A549 (cell line): ENCODE results near the gene HRH1. TPM values are rescaled to one million over a fixed set of nuclear protein-coding genes. Genes with fewer than 3 reads are reported as not detected.

Experiments used
- ATAC-seq, 2 experiments: fragments of 200-7000 bp in 1 of 2; fragments of >200 bp in 1 of 2; cut with Nextera tagmentation in 1 of 2; cut with Tn5 transposase in 1 of 2; 3 replicates each; pipeline versions ENCODE4 v1.8.0 to v1.9.1; 2018 to 2020; ENCODE audit warnings: mild to moderate bottlenecking in 1 of 2, moderate library complexity in 1 of 2
- CTCF ChIA-PET: fragments of 300-600 bp; sonication (Branson Sonifier 250); formaldehyde crosslinking; extraction: SDS; loops from one replicate; lab custom pipeline; 2021; ENCODE audit warnings: antibody characterized with exemption, inconsistent platforms; lab: Yijun Ruan, JAX
- POLR2A ChIA-PET: fragments of 350-600 bp; formaldehyde crosslinking; extraction: SDS; loops from one replicate; lab custom pipeline; 2021; ENCODE audit warnings: antibody characterized with exemption, inconsistent platforms; lab: Yijun Ruan, JAX
- DNase-seq, 2 experiments: peaks; one replicate each; pipeline versions ENCODE4 v3.0.0 to v3.0.0-alpha.2; 2011 to 2016; ENCODE audit warnings: low read depth in 1 of 2, low spot score in 1 of 2
- FAIRE-seq: peaks from 2 replicates; lab custom pipeline; 2011; peaks lifted over from hg19 to GRCh38; lab: Jason Lieb, UNC
- H3K27ac ChIP-seq, 2 experiments: fragments of >200 bp; sonication (Bioruptor Twin); formaldehyde crosslinking; 3 replicates each; pipeline ENCODE4 v1.5.1; 2016 to 2017
- H3K4me1 ChIP-seq: fragments of >200 bp; sonication (Bioruptor Twin); formaldehyde crosslinking; 3 replicates; pipeline ENCODE4 v1.6.1; 2016
- H3K4me2 ChIP-seq: fragments of >200 bp; sonication (Bioruptor Twin); formaldehyde crosslinking; 3 replicates; pipeline ENCODE4 v1.6.1; 2016
- H3K4me3 ChIP-seq: fragments of >200 bp; sonication (Bioruptor Twin); formaldehyde crosslinking; 3 replicates; pipeline ENCODE4 v1.5.1; 2016
- H3K9me3 ChIP-seq: fragments of >200 bp; sonication (Bioruptor Twin); formaldehyde crosslinking; 3 replicates; pipeline ENCODE4 v1.6.1; 2016
- BCL3 ChIP-seq: fragments of >200 bp; sonication (Bioruptor Twin); formaldehyde crosslinking; IDR thresholded peaks from 3 replicates; pipeline ENCODE4 v1.6.1; 2016
- EHMT2 ChIP-seq: fragments of 200-600 bp; sonication (generic); IDR thresholded peaks from 2 replicates; pipeline ENCODE4 v1.6.1; 2016; ENCODE audit warnings: antibody characterized with exemption, low read depth, mild to moderate bottlenecking, moderate library complexity
- ESRRA ChIP-seq: fragments of 150-350 bp; IDR thresholded peaks from 2 replicates; pipeline ENCODE4 v1.6.1; 2014; ENCODE audit warnings: mild to moderate bottlenecking, low read length, borderline replicate concordance
- FOSB ChIP-seq: fragments of 250-450 bp; sonication (Bioruptor Pico); IDR thresholded peaks from 2 replicates; pipeline ENCODE4 v1.5.0; 2020; ENCODE audit warnings: mild to moderate bottlenecking, moderate library complexity
- FOXS1 ChIP-seq: fragments of 250-450 bp; sonication (Bioruptor Pico); IDR thresholded peaks from 2 replicates; pipeline ENCODE4 v1.5.0; 2020; ENCODE audit warnings: mild to moderate bottlenecking, moderate library complexity
- HDAC2 ChIP-seq: fragments of 200-600 bp; sonication (generic); IDR thresholded peaks from 2 replicates; pipeline ENCODE4 v1.6.1; 2016
- HOXB13 ChIP-seq: fragments of 250-450 bp; sonication (Bioruptor Pico); IDR thresholded peaks from 2 replicates; pipeline ENCODE4 v1.5.0; 2020; ENCODE audit warnings: low read depth, mild to moderate bottlenecking, moderate library complexity
- KDM1A ChIP-seq: fragments of 200-600 bp; sonication (generic); IDR thresholded peaks from 2 replicates; pipeline ENCODE4 v1.6.1; 2016; ENCODE audit warnings: low read depth, mild to moderate bottlenecking
- KDM5A ChIP-seq: fragments of 200-600 bp; sonication (generic); IDR thresholded peaks from 2 replicates; pipeline ENCODE4 v1.6.1; 2016; ENCODE audit warnings: antibody characterized with exemption, mild to moderate bottlenecking
- MAZ ChIP-seq: fragments of 150-350 bp; IDR thresholded peaks from 2 replicates; pipeline ENCODE4 v1.6.1; 2014; ENCODE audit warnings: antibody characterized with exemption, low read depth, low read length, borderline replicate concordance
- MYC ChIP-seq: IDR thresholded peaks from 2 replicates; pipeline ENCODE4 v1.6.1; 2012; ENCODE audit warnings: mild to moderate bottlenecking, inconsistent platforms, low read length, improper control_type of control experiment, borderline replicate concordance
- NFE2L2 ChIP-seq: fragments of 150-350 bp; conservative IDR thresholded peaks from 2 replicates; pipeline ENCODE4 v1.6.1; 2014; ENCODE audit warnings: low read length
- NR3C1 ChIP-seq: fragments of >200 bp; sonication (Bioruptor Twin); formaldehyde crosslinking; IDR thresholded peaks from 3 replicates; pipeline ENCODE4 v1.6.1; 2017
- RARB ChIP-seq: fragments of 250-450 bp; sonication (Bioruptor Pico); IDR thresholded peaks from 2 replicates; pipeline ENCODE4 v1.8.0; 2021; ENCODE audit warnings: mild to moderate bottlenecking, moderate library complexity
- RCOR1 ChIP-seq: fragments of 150-350 bp; IDR thresholded peaks from 2 replicates; pipeline ENCODE4 v1.6.1; 2014; ENCODE audit warnings: antibody characterized with exemption, low read length, low read depth
- SMC3 ChIP-seq: fragments of >200 bp; sonication (Bioruptor Twin); formaldehyde crosslinking; IDR thresholded peaks from 3 replicates; pipeline ENCODE4 v1.6.1; 2018; ENCODE audit warnings: inconsistent platforms
- TP53 ChIP-seq: fragments of 250-450 bp; sonication (Bioruptor Pico); IDR thresholded peaks from 2 replicates; pipeline ENCODE4 v1.5.0; 2021; ENCODE audit warnings: mild to moderate bottlenecking, moderate library complexity
- ZFP36 ChIP-seq: fragments of 450-650 bp; IDR thresholded peaks from 2 replicates; pipeline ENCODE4 v1.6.1; 2014; ENCODE audit warnings: borderline replicate concordance; ENCODE audit not compliant: partially characterized antibody
- ZNF302 ChIP-seq: fragments of 250-450 bp; sonication (Bioruptor Pico); IDR thresholded peaks from 2 replicates; pipeline ENCODE4 v1.9.0; 2021; ENCODE audit warnings: inconsistent platforms, mild to moderate bottlenecking, moderate library complexity
- WGBS: methylation state at CpG from one replicate; pipeline ENCODE4 v1.1.6; 2017; ENCODE audit errors: missing lambda C conversion rate; 5-methylcytosine and 5-hydroxymethylcytosine counted together
- polyA plus RNA-seq, 4 experiments: library from polyadenylated mRNA; depleted of rRNA in 3 of 4; stranded (reverse); fragments of >200 nt; fragmentation: RNase III in 1 of 4; extraction: RNeasy Plus Mini Kit Qiagen cat#74134 plus additional on column Dnase treatment in 1 of 4; gene quantifications; 2 replicates in 3 of 4; 3 replicates in 1 of 4; pipeline ENCODE4 v1.2.3, GENCODE V29; 2011 to 2017
- TF ChIP-seq, protein P1 (sequence below): fragments of 450-650 bp; IDR thresholded peaks from 2 replicates; pipeline ENCODE4 v1.6.1; 2014; ENCODE audit warnings: antibody characterized with exemption
- TF ChIP-seq, protein P2 (sequence below): IDR thresholded peaks from 2 replicates; pipeline ENCODE4 v1.6.1; 2012

The HRH1 gene
- polyA plus RNA-seq, 2 of the 4 experiments (the other 2 are of a cell fraction): 4.2 TPM

DNA sequence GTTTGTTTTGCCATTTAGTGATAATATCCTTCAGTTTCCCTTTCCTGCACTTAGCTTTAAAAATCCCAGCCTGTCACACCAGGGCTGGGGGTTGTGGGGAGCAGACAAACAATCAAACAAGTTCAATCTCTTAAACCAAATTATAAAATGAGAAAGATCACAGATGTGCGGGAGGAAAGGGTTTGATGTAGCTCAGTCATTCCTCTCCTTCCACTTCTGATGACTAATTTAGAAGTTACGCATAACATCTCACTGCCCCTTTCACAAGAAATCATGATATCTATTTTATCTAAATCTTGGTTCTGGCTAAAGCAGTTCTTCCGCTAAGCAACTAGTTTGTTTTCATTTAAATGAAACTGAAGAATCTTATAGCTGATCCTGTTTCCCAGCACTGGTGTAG is 83.8 kb downstream of the HRH1 start:
- Histone ChIP-seq H3K4me1 (no peaks in the 10 kb centered on the region), H3K27ac (no peak overlapping the region), H3K4me2 (no peak overlapping the region), H3K4me3 (no peak overlapping the region), H3K9me3 (no peaks in the 10 kb centered on the region)
- TF ChIP-seq EHMT2: no peak
- TF ChIP-seq KDM1A: no peak
- TF ChIP-seq ZNF302 (CRISPR knock-in tag): no peak
- no peak for TF ChIP-seq ZFP36
- no peak for TF ChIP-seq TP53
- no peak for TF ChIP-seq BCL3
- no peak for TF ChIP-seq NFE2L2
- no peak for TF ChIP-seq MAZ
- TF ChIP-seq HOXB13 (CRISPR knock-in tag): no peak
- no peak for TF ChIP-seq SMC3
- no peak for TF ChIP-seq FOXS1
- CTCF ChIA-PET: interaction anchor here (0.6 to 4.9 kb wide), 6 partner anchors 28 to 353 kb away, joined by 3 to 86 read pairs (median 4); partner anchors contain the start of genes ATG7 and HRH1
- POLR2A ChIA-PET: interaction anchor here (1.0 kb wide), 1 partner anchor 34 kb away, joined by 3 read pairs; the partner anchor contains the start of gene ATG7
- FAIRE-seq (no peak), ATAC-seq (no peak), DNase-seq (no peak)
- 74% methylated on average over 3 of the region's 3 CpGs for WGBS

DNA sequence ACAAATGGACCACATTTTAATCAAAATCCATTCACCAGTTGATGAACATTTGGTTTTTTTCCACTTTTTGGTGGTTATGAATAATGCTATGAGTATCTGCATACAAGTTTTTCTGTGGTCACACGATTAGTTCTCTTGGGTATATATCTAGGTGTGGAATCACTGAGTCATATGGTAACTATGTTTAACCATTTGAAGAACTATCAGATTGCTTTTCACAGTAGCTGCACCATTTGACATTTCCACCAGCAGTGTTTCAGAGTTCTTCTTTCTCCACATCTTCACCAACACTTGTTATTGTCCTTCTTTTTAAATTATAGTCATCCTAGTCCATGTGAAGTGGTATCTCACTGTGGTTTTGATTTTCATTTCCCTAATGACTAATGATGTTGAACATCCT is 84.6 kb downstream of the HRH1 start:
- ATAC-seq: no peak
- no peak for FAIRE-seq
- no peak for TF ChIP-seq MAZ
- no peak for TF ChIP-seq HDAC2
- no peak for TF ChIP-seq NR3C1
- TF ChIP-seq, all 56 proteins: peak for 0
- Histone ChIP-seq H3K4me3 (no peak overlapping the region), H3K9me3 (no peaks in the 10 kb centered on the region), H3K4me1 (no peaks in the 10 kb centered on the region; the same call in 1 of the 3 replicates), H3K4me2 (no peak overlapping the region), H3K27ac (no peak overlapping the region)
- CTCF ChIA-PET: interaction anchor here (1.1 to 4.9 kb wide), 4 partner anchors 10 to 178 kb away, joined by 3 to 86 read pairs (median 4); no protein-coding TSS in a partner anchor
- 6% methylated on average over 1 of the region's 1 CpG for WGBS
- no peak for DNase-seq
- POLR2A ChIA-PET: no interaction called here

- 71% methylated on average over 1 of the region's 1 CpG for WGBS
- TF ChIP-seq HDAC2 (no peak), ESRRA (no peak), FOSB (no peak), RCOR1 (no peak), SMC3 (no peak), KDM5A (no peak)
- TF ChIP-seq, protein P1, sequence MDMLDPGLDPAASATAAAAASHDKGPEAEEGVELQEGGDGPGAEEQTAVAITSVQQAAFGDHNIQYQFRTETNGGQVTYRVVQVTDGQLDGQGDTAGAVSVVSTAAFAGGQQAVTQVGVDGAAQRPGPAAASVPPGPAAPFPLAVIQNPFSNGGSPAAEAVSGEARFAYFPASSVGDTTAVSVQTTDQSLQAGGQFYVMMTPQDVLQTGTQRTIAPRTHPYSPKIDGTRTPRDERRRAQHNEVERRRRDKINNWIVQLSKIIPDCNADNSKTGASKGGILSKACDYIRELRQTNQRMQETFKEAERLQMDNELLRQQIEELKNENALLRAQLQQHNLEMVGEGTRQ: no peak
- TF ChIP-seq, all 56 proteins: peak for 0
- FAIRE-seq: no peak
- no peak for ATAC-seq
- H3K4me3 ChIP-seq: no peak overlapping the region
- H3K4me2 ChIP-seq: no peak overlapping the region
- no peaks in the 10 kb centered on the region; the same call in 1 of the 3 replicates for H3K4me1 ChIP-seq
- CTCF ChIA-PET: interaction anchor here (1.1 to 6.7 kb wide), 4 partner anchors 9 to 179 kb away, joined by 3 to 45 read pairs (median 4); no protein-coding TSS in a partner anchor
- no peaks in the 10 kb centered on the region for H3K9me3 ChIP-seq
- H3K27ac ChIP-seq: no peak overlapping the region
- POLR2A ChIA-PET: no interaction called here
- DNase-seq: no peak
Observed at GRCh38 chr3:11239796-11240195, 85.5 kb downstream of the HRH1 start.

GRCh38 chr3:11240496-11240895 is 86.2 kb downstream of the HRH1 start:
- TF ChIP-seq FOXS1 (no peak), RCOR1 (no peak), RARB (CRISPR knock-in tag) (no peak), MYC (no peak)
- TF ChIP-seq, protein P2, sequence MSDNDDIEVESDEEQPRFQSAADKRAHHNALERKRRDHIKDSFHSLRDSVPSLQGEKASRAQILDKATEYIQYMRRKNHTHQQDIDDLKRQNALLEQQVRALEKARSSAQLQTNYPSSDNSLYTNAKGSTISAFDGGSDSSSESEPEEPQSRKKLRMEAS: no peak
- Histone ChIP-seq H3K4me1 (no peaks in the 10 kb centered on the region; the same call in 1 of the 3 replicates), H3K4me2 (no peak overlapping the region), H3K4me3 (no peak overlapping the region), H3K27ac (no peak overlapping the region), H3K9me3 (no peaks in the 10 kb centered on the region)
- 100% methylated on average over 1 of the region's 1 CpG for WGBS
- ATAC-seq (no peak), FAIRE-seq (no peak), DNase-seq (no peak)
- ChIA-PET CTCF (interaction anchor here (0.6 to 6.7 kb wide), 3 partner anchors 17 to 180 kb away, joined by 3 to 45 read pairs (median 3); no protein-coding TSS in a partner anchor), POLR2A (no interaction called here)
